ENCODE results near the gene ZNF853. TPM values are rescaled to one million over a fixed set of nuclear protein-coding genes. Genes with fewer than 3 reads are reported as not detected.

ZNF853 gene
- total RNA-seq, 1 donor from 2014 or later, result 6.2 TPM

- peaks cover 6% of the 10 kb centered on the region for H3K27me3 Mint-ChIP-seq (ENCODE audit: insufficient read depth, low read depth)
- H3K27ac Mint-ChIP-seq, result no peak within 1 kb of the TSS
- no peak within 1 kb of the TSS for H3K27ac ChIP-seq
- no peaks in the 10 kb centered on the region for H3K36me3 ChIP-seq
- H2AFZ ChIP-seq (replicated peaks), result peak within 1 kb of the TSS; percentile 97
- no peaks in the 10 kb centered on the region for H3K9me3 Mint-ChIP-seq
- peak within 1 kb of the TSS; percentile 100 for H3K4me2 ChIP-seq
- H3K4me1 Mint-ChIP-seq, result peaks cover 19% of the 10 kb centered on the region
- peak within 1 kb of the TSS; percentile 89 for H3K4me3 ChIP-seq
- peaks cover 12% of the 10 kb centered on the region for H3F3A ChIP-seq (ENCODE audit: low read depth)
- no peak for DNase-seq (ENCODE audit: low spot score)
- peaks cover 19% of the 10 kb centered on the region for H3K36me3 Mint-ChIP-seq
- peak within 1 kb of the TSS; percentile 57 for H3K9ac ChIP-seq
- H4K20me1 ChIP-seq (ENCODE audit: low read depth), result peaks cover 10% of the 10 kb centered on the region
- TF ChIP-seq EZH2phosphoT487 (IDR thresholded peaks at IDR 0.05), result no peak
- no peak for TF ChIP-seq EZH2 (IDR thresholded peaks at IDR 0.05)
- no peaks in the 10 kb centered on the region for H3K9me3 ChIP-seq (ENCODE audit: low read depth)
- peaks cover 8% of the 10 kb centered on the region for H3K4me1 ChIP-seq
- peaks cover 16% of the 10 kb centered on the region for H3K79me2 ChIP-seq (ENCODE audit: low read depth)
- H3K4me3 Mint-ChIP-seq, result peak within 1 kb of the TSS; percentile 89
- no peaks in the 10 kb centered on the region for H3K27me3 ChIP-seq
These were observed 21.5 kb downstream of the ZNF853 start, which contains the start of gene ZNF316 for GRCh38 chr7:6636741-6637543. ZNF316 (plus strand) TSS chr7:6637318; CDS start chr7:6642410, 5,092 bp downstream.

- Histone ChIP-seq H3F3A (ENCODE audit: low read depth) (peaks cover 12% of the 10 kb centered on the region), H2AFZ (replicated peaks) (no peak overlapping the region), H3K4me3 (peak overlapping the region; percentile 87), H3K27me3 (no peaks in the 10 kb centered on the region), H3K9me3 (ENCODE audit: low read depth) (no peaks in the 10 kb centered on the region), H3K4me1 (peaks cover 8% of the 10 kb centered on the region), H3K79me2 (ENCODE audit: low read depth) (peaks cover 16% of the 10 kb centered on the region), H3K4me2 (peak overlapping the region; percentile 92), H4K20me1 (ENCODE audit: low read depth) (peaks cover 10% of the 10 kb centered on the region), H3K27ac (no peak overlapping the region), H3K36me3 (no peaks in the 10 kb centered on the region), H3K9ac (no peak overlapping the region)
- Mint-ChIP-seq H3K27me3 (ENCODE audit: insufficient read depth, low read depth) (peaks cover 6% of the 10 kb centered on the region), H3K4me3 (peak overlapping the region; percentile 89), H3K36me3 (peaks cover 19% of the 10 kb centered on the region), H3K4me1 (peaks cover 19% of the 10 kb centered on the region), H3K27ac (no peak overlapping the region), H3K9me3 (no peaks in the 10 kb centered on the region)
- peak; percentile 66 for DNase-seq (ENCODE audit: low spot score)
- peak; percentile 43 for TF ChIP-seq CTCF (IDR thresholded peaks at IDR 0.05)
- no peak for TF ChIP-seq EZH2 (IDR thresholded peaks at IDR 0.05)
These were observed 22.3 kb downstream of the ZNF853 start for GRCh38 chr7:6637544-6638229.

- Histone ChIP-seq H3K27ac (no peak overlapping the region), H3K27me3 (no peaks in the 10 kb centered on the region), H4K20me1 (ENCODE audit: low read depth) (peaks cover 10% of the 10 kb centered on the region), H3K9me3 (ENCODE audit: low read depth) (no peaks in the 10 kb centered on the region), H2AFZ (replicated peaks) (no peak overlapping the region), H3K4me3 (no peak overlapping the region), H3K79me2 (ENCODE audit: low read depth) (peaks cover 16% of the 10 kb centered on the region), H3F3A (ENCODE audit: low read depth) (peaks cover 12% of the 10 kb centered on the region), H3K36me3 (no peaks in the 10 kb centered on the region), H3K9ac (no peak overlapping the region), H3K4me2 (no peak overlapping the region), H3K4me1 (peaks cover 8% of the 10 kb centered on the region)
- no peaks in the 10 kb centered on the region for H3K9me3 Mint-ChIP-seq
- no peak for TF ChIP-seq EZH2phosphoT487 (IDR thresholded peaks at IDR 0.05)
- no peak overlapping the region for H3K27ac Mint-ChIP-seq
- peak overlapping the region; percentile 89 for H3K4me3 Mint-ChIP-seq
- H3K36me3 Mint-ChIP-seq, result peaks cover 20% of the 10 kb centered on the region
- DNase-seq (ENCODE audit: low spot score), result no peak
- H3K27me3 Mint-ChIP-seq (ENCODE audit: insufficient read depth, low read depth), result peaks cover 6% of the 10 kb centered on the region
- peaks cover 19% of the 10 kb centered on the region for H3K4me1 Mint-ChIP-seq
These were observed 23.6 kb downstream of the ZNF853 start for GRCh38 chr7:6639032-6639431.

DNA sequence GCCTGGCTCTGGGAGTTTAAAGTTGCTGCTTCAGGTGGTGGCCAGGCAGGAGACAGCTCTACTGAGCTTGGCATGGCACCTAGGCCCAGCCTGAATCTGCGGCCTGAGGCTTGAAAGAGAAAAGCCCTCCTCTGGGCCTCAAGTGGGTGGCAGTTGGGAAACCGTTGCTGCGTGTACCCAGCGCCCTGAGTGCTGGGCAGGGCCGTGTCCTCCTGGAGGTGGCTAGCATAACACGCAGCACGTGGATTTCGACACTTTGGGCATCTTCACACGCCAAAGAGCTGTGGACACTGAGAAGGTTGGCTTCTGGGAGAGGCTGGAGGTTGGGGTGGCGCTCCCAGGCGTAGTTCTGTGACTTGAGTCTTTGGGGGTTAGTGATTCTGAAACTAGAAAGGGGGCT, 24.2 kb downstream of the ZNF853 start:
- Histone ChIP-seq H2AFZ (replicated peaks) (no peak overlapping the region), H4K20me1 (ENCODE audit: low read depth) (peaks cover 10% of the 10 kb centered on the region), H3K4me1 (peaks cover 8% of the 10 kb centered on the region), H3K27ac (no peak overlapping the region), H3K4me3 (no peak overlapping the region), H3F3A (ENCODE audit: low read depth) (peaks cover 12% of the 10 kb centered on the region), H3K9ac (no peak overlapping the region), H3K36me3 (no peaks in the 10 kb centered on the region), H3K4me2 (no peak overlapping the region), H3K27me3 (no peaks in the 10 kb centered on the region), H3K79me2 (ENCODE audit: low read depth) (peaks cover 16% of the 10 kb centered on the region), H3K9me3 (ENCODE audit: low read depth) (no peaks in the 10 kb centered on the region)
- Mint-ChIP-seq H3K27ac (peak overlapping the region; percentile 69), H3K36me3 (peaks cover 21% of the 10 kb centered on the region), H3K4me3 (peak overlapping the region; percentile 89), H3K4me1 (peaks cover 19% of the 10 kb centered on the region), H3K27me3 (ENCODE audit: insufficient read depth, low read depth) (peaks cover 6% of the 10 kb centered on the region), H3K9me3 (no peaks in the 10 kb centered on the region)
- no peak for TF ChIP-seq CTCF (IDR thresholded peaks at IDR 0.05)
- TF ChIP-seq EZH2phosphoT487 (IDR thresholded peaks at IDR 0.05), result no peak
- TF ChIP-seq EZH2 (IDR thresholded peaks at IDR 0.05), result no peak
- DNase-seq (ENCODE audit: low spot score), result no peak
